Hematopoietic multipotent progenitor cell treated with erythropoietin and hydrocortisone succinate and interleukin-3 and kit ligand, for 17 days (in vitro differentiated cells): ENCODE results near the gene TNS1.
"Not testable (repeated sequence)": the region's sequence is repeated elsewhere in the genome, so short reads cannot be mapped to it uniquely, and the experiment has no call there.

Source experiments
- DNase-seq: peaks from one replicate; pipeline ENCODE4 v3.0.0-alpha.2; 2015; ENCODE audit warnings: low spot score

The TNS1 gene

GRCh38 chr2:218002845-218003180 is at the start of gene TNS1:
Gene TNS1, minus strand, starts transcription at chr2:218002995. Its CDS starts 123 bp downstream, at chr2:218002872.
- DNase-seq: no peak

- DNase-seq: no peak
Measured at GRCh38 chr2:218051903-218052302, 49.1 kb upstream of the TNS1 start.

- DNase-seq: no peak
Measured at GRCh38 chr2:218047536-218048225, 44.9 kb upstream of the TNS1 start.

GRCh38 chr2:218046238-218046637 is 43.4 kb upstream of the TNS1 start:
- no peak for DNase-seq

DNA sequence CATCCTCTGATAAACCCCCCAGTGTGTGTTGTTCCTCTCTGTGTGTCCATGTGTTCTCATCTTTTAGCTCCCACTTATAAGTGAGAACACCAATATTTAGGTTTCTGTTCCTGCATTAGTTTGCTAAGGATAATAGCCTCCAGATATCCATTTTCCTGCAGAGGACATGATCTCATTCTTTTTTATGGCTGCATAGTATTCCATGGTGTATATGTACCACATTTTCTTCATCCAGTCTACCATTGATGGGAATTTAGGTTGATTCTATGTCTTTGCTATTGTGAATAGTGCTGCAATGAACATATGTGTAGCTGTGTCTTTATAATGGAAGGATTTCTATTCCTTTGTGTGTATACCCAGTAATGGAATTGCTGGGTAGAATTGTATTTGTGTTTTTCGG is 41.8 kb upstream of the TNS1 start:
- DNase-seq: not testable (repeated sequence)

GRCh38 chr2:218043701-218044109 is 40.9 kb upstream of the TNS1 start:
- DNase-seq: no peak

GRCh38 chr2:218043100-218043499 is 40.3 kb upstream of the TNS1 start:
- DNase-seq: no peak

GRCh38 chr2:218041302-218042168 is 38.7 kb upstream of the TNS1 start:
- DNase-seq: no peak

DNA sequence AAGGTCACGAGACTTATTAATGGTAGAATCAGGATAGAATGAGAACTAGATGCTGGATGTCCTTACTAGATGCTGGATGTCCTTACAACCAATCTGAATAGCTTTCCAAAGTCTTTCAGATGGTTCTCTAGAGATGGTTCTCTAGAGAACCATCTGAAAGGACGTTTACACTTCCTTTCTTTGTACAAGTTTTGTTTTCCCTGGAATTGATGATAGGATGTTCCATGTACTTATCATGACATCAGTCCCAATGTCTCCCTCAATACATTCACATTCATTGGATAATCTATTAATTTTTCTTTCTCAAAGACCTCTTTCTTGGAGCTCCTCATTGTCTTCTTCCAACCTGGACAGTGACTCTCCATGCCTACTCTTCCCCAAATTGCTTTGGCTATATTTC is 38.1 kb upstream of the TNS1 start:
- DNase-seq: no peak

DNA sequence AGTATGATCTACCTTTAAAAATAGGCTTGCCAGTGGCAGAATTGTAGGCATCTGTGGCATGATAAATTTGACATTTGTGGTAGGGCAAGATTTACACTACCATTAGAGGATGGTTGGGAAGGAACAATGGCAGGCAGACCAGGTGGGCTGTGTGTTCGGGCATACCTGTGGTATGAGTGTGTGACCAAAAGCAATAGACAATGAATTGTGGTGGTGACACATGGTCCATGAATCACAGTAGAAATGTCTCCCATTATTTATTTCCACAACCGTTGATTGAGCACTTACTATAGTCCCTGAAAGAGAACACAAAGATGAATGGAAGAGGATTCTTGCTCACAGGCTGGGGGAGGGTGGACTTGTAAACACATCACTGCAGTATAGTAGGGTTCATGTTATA is 36.4 kb upstream of the TNS1 start:
- DNase-seq: no peak

DNA sequence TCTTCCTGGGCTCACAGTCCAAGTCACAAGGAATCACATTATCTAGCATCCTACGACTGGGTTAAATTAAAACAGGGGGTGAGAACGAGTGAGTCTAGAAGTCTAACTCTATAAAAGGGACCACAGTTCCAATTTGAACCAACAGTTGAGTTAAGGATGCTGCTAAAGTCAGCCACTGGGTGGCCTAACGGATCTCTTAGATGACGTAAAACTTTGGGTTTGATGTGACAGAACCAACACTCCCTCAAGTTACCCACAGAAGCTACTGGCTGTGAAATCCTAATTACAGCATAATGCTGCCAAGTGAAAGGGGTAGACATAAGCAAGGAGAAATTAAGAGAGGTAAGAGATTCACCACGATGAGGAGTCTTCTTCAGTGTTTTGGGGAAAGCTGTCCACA is 33.6 kb upstream of the TNS1 start:
- DNase-seq: no peak

- no peak for DNase-seq
Measured at GRCh38 chr2:218035463-218036100, 32.8 kb upstream of the TNS1 start.

DNA sequence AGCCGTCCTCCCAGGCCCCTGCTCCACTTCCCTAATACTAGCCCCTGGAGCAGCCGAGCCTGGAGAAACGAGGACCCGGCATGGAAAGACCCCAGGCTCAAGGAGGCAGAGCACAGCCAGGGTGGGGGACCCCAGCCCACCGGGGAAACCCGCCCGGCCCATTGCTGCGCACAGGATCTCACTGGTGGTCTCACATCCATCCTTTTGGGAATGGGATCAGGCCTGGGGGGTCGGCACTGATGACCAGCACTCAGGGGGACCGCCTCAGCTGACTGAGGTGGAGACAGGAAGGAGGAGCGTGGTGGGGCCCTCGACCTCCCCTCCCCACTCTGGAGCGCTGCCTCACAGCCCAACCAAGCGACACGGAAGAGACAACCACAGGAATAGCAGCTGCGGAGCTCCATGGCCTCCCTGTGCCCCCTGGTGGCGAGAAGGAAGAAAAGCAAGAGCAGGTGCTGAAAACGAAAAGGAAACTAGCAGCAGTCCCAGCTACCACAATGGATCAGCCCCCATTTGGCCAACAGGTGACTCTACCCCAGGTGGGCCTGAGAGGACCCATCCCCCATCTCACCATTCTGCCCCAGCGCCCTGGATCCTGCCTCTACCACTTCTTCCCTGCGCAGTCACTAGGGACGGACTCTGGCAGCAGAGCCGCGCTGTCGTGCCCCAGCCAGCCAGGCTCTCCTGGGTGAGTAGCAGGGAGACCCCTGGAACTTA is 31.9 kb upstream of the TNS1 start:
- peak; percentile 28 for DNase-seq

- no peak for DNase-seq
Measured at GRCh38 chr2:218033590-218034496, 31.0 kb upstream of the TNS1 start.

DNA sequence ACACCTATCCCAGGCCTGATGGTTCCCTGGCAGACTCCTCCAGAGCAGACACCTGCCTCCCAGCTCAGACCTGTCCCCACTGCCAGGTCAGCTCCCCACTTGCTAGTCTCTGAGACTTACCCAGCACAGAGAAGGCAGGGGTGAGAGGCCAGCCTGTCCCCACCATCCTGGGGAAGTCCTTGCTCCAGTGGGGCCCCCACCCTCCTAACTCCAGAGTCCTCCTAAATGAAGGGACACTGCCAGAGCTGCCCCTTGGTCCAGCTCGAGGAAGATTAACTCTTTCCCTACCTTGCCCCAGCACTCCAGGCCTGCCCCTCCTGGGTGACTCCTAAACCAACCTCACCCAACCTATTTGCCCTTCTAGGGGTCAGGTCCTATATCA is 30.4 kb upstream of the TNS1 start:
- DNase-seq: no peak

- DNase-seq: no peak
Measured at GRCh38 chr2:218032336-218033171, 29.8 kb upstream of the TNS1 start.

DNA sequence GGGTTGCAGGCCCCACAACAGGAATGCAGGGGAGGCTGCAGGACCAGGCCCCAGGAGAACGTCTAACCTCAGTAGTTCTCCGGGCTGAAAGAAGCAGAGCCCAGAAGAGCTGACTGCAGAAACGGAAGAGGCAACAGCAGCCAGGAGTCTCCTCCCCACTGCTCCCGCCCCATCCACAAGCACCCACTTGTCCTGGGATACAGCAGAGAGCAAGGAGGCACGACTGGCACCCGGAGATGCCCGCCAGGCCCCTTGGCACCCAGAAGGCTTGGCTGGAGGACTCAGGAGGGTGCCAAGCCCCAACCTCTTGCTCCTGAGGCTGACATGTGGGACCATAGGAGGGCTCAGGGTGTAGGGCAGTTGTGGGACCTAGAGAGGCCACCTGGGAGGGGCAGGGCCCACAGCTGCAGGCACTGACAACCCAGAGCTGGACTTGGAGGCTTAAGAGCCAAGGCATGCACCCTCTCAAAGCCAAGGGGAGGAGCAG is 29.0 kb upstream of the TNS1 start:
- no peak for DNase-seq

DNA sequence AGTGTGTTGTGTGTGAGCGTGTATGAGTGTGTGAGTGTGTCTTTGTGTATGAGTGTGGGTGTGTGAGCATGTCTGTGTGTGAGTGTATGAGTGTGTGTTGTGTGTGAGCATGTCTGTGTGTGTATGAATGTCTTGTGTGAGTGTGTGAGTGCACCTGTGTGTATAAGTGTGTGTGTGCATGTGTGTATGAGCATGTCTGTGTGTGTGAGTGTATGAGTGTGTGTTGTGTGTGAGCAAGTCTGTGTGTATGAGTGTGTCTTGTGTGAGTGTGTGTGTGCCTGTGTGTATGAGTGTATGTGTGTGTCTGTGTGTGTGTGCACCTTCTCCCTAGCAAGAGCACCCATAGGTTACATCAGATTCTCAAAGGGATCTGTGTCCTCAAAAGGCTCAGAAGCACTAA is 28.5 kb upstream of the TNS1 start:
- DNase-seq: no peak

DNA sequence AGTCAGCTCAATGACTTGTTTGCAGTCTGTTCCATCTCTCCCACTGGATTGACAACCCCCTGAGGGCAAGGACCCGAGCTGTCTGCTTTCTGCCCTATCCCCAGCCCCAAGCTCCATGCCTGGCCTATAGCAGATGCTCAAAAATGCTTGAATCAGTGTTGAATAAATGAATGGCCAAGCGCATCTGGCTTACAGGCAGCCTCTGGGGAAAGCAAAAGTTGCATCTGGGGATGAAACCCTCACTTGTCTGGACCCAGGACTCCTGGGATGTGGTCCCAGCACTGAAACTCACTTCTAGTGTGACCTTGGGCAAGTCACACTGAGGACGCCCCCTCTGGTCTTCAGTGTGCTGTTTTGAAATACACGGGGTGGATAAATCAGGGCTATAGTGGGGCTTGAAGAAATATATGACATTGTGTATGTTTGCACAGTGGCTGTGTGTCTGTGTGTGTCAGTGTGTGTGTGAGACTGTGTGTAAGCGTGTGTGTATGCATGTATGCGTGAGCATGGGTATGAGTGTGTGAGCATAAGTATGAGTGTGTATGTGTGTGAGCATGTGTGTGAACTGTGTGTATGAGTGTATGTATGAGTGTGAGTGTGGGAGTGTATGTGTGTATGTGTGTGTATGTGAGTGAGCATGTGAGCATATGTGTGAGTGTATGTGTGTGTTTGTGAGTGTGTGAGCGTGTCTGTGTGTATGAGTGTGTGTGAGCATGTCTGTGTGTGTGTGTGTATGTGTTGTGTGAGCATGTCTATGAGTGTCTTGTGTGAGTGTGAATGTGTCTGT is 27.8 kb upstream of the TNS1 start:
- no peak for DNase-seq
